Measurements from ENCODE around the gene RGN. TPM values are rescaled to one million over a fixed set of nuclear protein-coding genes. Genes with fewer than 3 reads are reported as not detected.
"Not testable (repeated sequence)": the region's sequence is repeated elsewhere in the genome, so short reads cannot be mapped to it uniquely, and the experiment has no call there.

The RGN gene
- total and polyA plus RNA-seq, 8 donors: 4.1 to 17.1 (median 15.0) TPM

- Histone ChIP-seq H3K36me3 (no peaks in the 10 kb centered on the region), H3K4me3 (peak overlapping the region; percentile 36 to 49), H3K27me3 (peaks cover 0 to 3% of the 10 kb centered on the region in 2 donors), H3K4me1 (no peaks in the 10 kb centered on the region), H3K9me3 (no peaks in the 10 kb centered on the region), H3K27ac (peak overlapping the region; percentile 82)
- peak; percentile 77 to 95 (median 91) for DNase-seq
- intact Hi-C loops (cut with DNase I): no loop called here
- ATAC-seq: peak; percentile 95
- no peak for TF ChIP-seq CTCF (IDR thresholded peaks at IDR 0.05)
Measured at GRCh38 chrX:47129157-47129898, 51.1 kb downstream of the RGN start.

- H3K27me3 ChIP-seq: peaks cover 0 to 3% of the 10 kb centered on the region in 2 donors
- no peak for ATAC-seq
- intact Hi-C loops (cut with DNase I): no loop called here
- peak overlapping the region in 1 of 2 donors; percentile 82 for H3K27ac ChIP-seq
- no peaks in the 10 kb centered on the region for H3K4me1 ChIP-seq
- no peaks in the 10 kb centered on the region for H3K36me3 ChIP-seq
- DNase-seq: peak in 1 of 4 donors; percentile 3
- peak overlapping the region; percentile 36 to 49 for H3K4me3 ChIP-seq
- TF ChIP-seq CTCF (IDR thresholded peaks at IDR 0.05): no peak
- no peaks in the 10 kb centered on the region for H3K9me3 ChIP-seq
Measured at GRCh38 chrX:47129899-47130358, 51.7 kb downstream of the RGN start.

GRCh38 chrX:47133493-47133892, 55.2 kb downstream of the RGN start:
- Histone ChIP-seq H3K27me3 (peaks cover 0 to 3% of the 10 kb centered on the region in 2 donors), H3K36me3 (no peaks in the 10 kb centered on the region), H3K4me1 (no peaks in the 10 kb centered on the region), H3K9me3 (no peaks in the 10 kb centered on the region), H3K27ac (no peak overlapping the region), H3K4me3 (no peak overlapping the region)
- intact Hi-C loops (cut with DNase I): no loop called here
- ATAC-seq: peak; percentile 38
- TF ChIP-seq CTCF (IDR thresholded peaks at IDR 0.05): no peak
- DNase-seq: peak in 1 of 4 donors; percentile 5

- ATAC-seq: peak; percentile 46
- intact Hi-C loops (cut with DNase I); DNase-seq: not testable (repeated sequence)
Measured at GRCh38 chrX:47135650-47136049, 57.4 kb downstream of the RGN start.

GRCh38 chrX:47138171-47138570, 59.9 kb downstream of the RGN start:
- H3K4me3 ChIP-seq: no peak overlapping the region
- ATAC-seq (no peak), DNase-seq (no peak)
- no peaks in the 10 kb centered on the region for H3K4me1 ChIP-seq
- H3K36me3 ChIP-seq: peaks cover 0 to 16% of the 10 kb centered on the region in 2 donors
- H3K27me3 ChIP-seq: peaks cover 0 to 7% of the 10 kb centered on the region in 2 donors
- H3K9me3 ChIP-seq: no peaks in the 10 kb centered on the region
- no peak overlapping the region for H3K27ac ChIP-seq
- intact Hi-C loops (cut with DNase I): no loop called here
- no peak for TF ChIP-seq CTCF (IDR thresholded peaks at IDR 0.05)

More at GRCh38 chrX:47135650-47136049, 57.4 kb downstream of the RGN start:
- not testable (repeated sequence) for H3K36me3 ChIP-seq, H3K4me3 ChIP-seq, H3K27ac ChIP-seq, H3K27me3 ChIP-seq, H3K4me1 ChIP-seq, H3K9me3 ChIP-seq

Other genes starting within 250 kb of the RGN start
- 10 to 100 TPM; 16.1 to 24.1 TPM for gene RP2, start 241.4 kb upstream of the RGN start, total RNA-seq
- 10 to 100 TPM; 13.6 to 17.4 (median 16.1) TPM for gene RP2, start 241.4 kb upstream of the RGN start, polyA plus RNA-seq (ENCODE audit: insufficient read length in 6 of 6)
- 10 to 100 TPM in 1 of 2 donors, 1 to 10 TPM in 1; 8.3 to 10.6 TPM for gene JADE3, start 166.0 kb upstream of the RGN start, total RNA-seq
- gene JADE3, start 166.0 kb upstream of the RGN start, polyA plus RNA-seq (ENCODE audit: insufficient read length in 6 of 6): 10 to 100 TPM; 15.0 to 17.3 (median 15.9) TPM
- gene NDUFB11, start 66.3 kb downstream of the RGN start, total RNA-seq: 10 to 100 TPM; 58.5 to 80.4 TPM
- 100 to 1,000 TPM in 1 of 6 donors, 10 to 100 TPM in 5; 75.4 to 103 (median 87.9) TPM for gene NDUFB11, start 66.3 kb downstream of the RGN start, polyA plus RNA-seq (ENCODE audit: insufficient read length in 6 of 6)
- gene RBM10, start 66.8 kb downstream of the RGN start, total RNA-seq: 10 to 100 TPM; 31.6 to 32.2 TPM
- gene RBM10, start 66.8 kb downstream of the RGN start, polyA plus RNA-seq (ENCODE audit: insufficient read length in 6 of 6): 10 to 100 TPM; 48.0 to 57.8 (median 52.3) TPM
- gene UBA1, start 115.4 kb downstream of the RGN start, total RNA-seq: 100 to 1,000 TPM; 202 to 248 TPM
- 100 to 1,000 TPM; 192 to 246 (median 218) TPM for gene UBA1, start 115.4 kb downstream of the RGN start, polyA plus RNA-seq (ENCODE audit: insufficient read length in 6 of 6)
- gene CDK16, start 140.2 kb downstream of the RGN start, total RNA-seq: 10 to 100 TPM; 81.1 to 95.8 TPM
- gene CDK16, start 140.2 kb downstream of the RGN start, polyA plus RNA-seq (ENCODE audit: insufficient read length in 6 of 6): 100 to 1,000 TPM in 3 of 6 donors, 10 to 100 TPM in 3; 91.2 to 113 (median 102) TPM
- 10 to 100 TPM; 36.2 to 49.8 TPM for gene USP11, start 154.6 kb downstream of the RGN start, total RNA-seq
- 100 to 1,000 TPM; 107 to 126 (median 121) TPM for gene USP11, start 154.6 kb downstream of the RGN start, polyA plus RNA-seq (ENCODE audit: insufficient read length in 6 of 6)